Measurements from ENCODE around the gene CCDC186.

GRCh38 chr10:114188900-114189299 is 14.9 kb upstream of the CCDC186 start:
- TF ChIP-seq EZH2 (IDR thresholded peaks at IDR 0.05; ENCODE audit: borderline replicate concordance) (no peak), EZH2phosphoT487 (IDR thresholded peaks at IDR 0.05; ENCODE audit: low read depth, severe bottlenecking, unreplicated experiment) (no peak)
- TF ChIP-seq, protein P1, sequence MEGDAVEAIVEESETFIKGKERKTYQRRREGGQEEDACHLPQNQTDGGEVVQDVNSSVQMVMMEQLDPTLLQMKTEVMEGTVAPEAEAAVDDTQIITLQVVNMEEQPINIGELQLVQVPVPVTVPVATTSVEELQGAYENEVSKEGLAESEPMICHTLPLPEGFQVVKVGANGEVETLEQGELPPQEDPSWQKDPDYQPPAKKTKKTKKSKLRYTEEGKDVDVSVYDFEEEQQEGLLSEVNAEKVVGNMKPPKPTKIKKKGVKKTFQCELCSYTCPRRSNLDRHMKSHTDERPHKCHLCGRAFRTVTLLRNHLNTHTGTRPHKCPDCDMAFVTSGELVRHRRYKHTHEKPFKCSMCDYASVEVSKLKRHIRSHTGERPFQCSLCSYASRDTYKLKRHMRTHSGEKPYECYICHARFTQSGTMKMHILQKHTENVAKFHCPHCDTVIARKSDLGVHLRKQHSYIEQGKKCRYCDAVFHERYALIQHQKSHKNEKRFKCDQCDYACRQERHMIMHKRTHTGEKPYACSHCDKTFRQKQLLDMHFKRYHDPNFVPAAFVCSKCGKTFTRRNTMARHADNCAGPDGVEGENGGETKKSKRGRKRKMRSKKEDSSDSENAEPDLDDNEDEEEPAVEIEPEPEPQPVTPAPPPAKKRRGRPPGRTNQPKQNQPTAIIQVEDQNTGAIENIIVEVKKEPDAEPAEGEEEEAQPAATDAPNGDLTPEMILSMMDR (IDR thresholded peaks at IDR 0.05; ENCODE audit: poor library complexity), result no peak
